Measurements from ENCODE around the gene THBS2.

Gene THBS2

DNA sequence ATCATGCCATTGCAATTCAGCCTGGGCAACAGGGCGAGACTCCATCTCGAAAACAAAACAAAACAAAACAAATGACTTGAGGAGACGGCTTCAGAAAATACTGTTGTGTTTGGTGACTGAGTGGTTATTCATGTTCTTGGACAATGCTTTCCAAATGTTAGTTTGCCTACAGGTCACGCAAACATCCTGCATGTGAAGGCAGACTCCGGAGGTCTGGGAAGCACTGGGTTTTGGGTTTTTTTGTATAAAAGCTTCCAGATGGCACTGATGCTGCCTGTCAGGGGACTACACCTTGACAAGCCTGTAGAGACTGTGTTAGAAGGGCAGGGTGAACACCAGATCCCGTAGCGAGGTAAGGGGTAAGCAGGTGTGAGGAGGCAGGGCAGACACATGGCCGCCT is 81.7 kb downstream of the THBS2 start:
- H3K4me3 ChIP-seq (replicated peaks; ENCODE audit: low read depth, low read length) = no peak overlapping the region
- peak; percentile 55 for DNase-seq (ENCODE audit: low read depth)
- TF ChIP-seq, protein P1, sequence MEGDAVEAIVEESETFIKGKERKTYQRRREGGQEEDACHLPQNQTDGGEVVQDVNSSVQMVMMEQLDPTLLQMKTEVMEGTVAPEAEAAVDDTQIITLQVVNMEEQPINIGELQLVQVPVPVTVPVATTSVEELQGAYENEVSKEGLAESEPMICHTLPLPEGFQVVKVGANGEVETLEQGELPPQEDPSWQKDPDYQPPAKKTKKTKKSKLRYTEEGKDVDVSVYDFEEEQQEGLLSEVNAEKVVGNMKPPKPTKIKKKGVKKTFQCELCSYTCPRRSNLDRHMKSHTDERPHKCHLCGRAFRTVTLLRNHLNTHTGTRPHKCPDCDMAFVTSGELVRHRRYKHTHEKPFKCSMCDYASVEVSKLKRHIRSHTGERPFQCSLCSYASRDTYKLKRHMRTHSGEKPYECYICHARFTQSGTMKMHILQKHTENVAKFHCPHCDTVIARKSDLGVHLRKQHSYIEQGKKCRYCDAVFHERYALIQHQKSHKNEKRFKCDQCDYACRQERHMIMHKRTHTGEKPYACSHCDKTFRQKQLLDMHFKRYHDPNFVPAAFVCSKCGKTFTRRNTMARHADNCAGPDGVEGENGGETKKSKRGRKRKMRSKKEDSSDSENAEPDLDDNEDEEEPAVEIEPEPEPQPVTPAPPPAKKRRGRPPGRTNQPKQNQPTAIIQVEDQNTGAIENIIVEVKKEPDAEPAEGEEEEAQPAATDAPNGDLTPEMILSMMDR (IDR thresholded peaks at IDR 0.05; ENCODE audit: low read length, missing control alignments) = no peak

DNA sequence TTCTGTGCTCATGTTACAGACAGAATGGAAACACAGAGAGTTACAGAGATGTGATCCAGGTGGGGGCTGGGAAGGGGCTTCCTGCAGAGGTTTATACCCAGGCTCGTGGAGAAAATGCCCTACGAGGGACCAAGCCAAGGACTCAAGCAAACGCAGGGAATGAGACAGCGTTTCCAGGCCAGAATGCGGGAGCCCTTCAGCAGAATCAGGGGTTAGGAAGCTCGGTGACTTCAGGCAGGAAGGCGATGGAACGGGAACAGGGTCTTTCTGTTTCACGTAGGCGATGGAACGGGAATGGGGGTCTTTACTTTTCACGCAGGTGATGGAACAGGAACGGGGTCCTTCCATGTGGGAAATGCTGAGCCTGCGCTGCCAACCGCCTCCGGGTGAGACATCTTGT is 82.6 kb downstream of the THBS2 start:
- TF ChIP-seq, protein P1 (IDR thresholded peaks at IDR 0.05; ENCODE audit: low read length, missing control alignments) = no peak
- no peak for DNase-seq (ENCODE audit: low read depth)
- no peak overlapping the region for H3K4me3 ChIP-seq (replicated peaks; ENCODE audit: low read depth, low read length)

DNA sequence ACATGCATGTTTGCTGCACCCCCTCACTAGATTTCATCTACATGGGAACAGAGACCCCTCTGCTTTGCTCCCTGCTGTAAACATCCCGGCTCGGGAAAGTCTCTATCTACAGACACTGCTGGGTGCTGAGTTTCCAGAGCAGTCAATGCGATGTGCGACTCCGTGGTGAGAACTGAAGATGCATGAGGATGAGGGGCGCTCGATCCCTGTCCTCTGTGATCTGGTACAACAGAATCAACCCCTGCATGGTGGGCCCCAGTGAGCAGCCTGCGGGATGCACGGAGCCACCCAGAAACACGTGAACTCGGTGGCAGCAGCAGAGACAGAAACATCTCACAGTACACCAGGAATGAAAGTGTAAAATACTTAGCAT is 83.1 kb downstream of the THBS2 start:
- H3K4me3 ChIP-seq (replicated peaks; ENCODE audit: low read depth, low read length) = no peak overlapping the region
- TF ChIP-seq, protein P1 (IDR thresholded peaks at IDR 0.05; ENCODE audit: low read length, missing control alignments) = no peak
- no peak for DNase-seq (ENCODE audit: low read depth)

DNA sequence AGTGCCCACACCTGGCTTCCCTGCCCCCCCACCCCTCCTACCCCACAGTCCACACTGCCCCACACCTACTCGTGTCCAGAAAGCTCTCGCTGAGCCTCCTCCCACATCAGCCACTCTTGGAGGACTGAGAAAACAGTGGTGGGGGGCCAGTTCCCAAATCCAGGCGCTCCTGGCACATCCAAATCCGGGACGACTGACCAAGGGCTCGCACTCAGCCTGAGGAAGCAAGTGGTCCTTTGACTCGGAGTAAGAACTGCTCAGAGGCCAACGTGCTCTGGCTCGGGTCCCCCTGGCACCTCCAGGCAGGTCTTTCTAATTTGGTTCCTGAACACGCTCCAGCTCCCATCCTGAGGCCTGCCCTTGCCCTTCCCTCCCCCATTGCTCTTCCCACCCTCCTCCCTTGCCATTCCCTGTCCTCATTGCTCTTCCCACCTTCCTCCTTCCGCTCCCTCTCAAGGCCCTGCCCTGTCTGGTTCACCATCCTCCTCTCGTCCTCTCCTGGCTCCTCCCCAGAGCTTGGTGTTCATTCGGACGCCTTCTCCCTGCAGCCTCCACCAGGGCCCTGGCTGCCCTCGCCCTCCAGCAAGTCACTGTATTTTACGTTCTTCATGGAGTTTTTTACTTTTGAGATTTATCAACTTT is 83.6 kb downstream of the THBS2 start:
- DNase-seq (ENCODE audit: low read depth) = no peak
- H3K4me3 ChIP-seq (replicated peaks; ENCODE audit: low read depth, low read length) = no peak overlapping the region

DNA sequence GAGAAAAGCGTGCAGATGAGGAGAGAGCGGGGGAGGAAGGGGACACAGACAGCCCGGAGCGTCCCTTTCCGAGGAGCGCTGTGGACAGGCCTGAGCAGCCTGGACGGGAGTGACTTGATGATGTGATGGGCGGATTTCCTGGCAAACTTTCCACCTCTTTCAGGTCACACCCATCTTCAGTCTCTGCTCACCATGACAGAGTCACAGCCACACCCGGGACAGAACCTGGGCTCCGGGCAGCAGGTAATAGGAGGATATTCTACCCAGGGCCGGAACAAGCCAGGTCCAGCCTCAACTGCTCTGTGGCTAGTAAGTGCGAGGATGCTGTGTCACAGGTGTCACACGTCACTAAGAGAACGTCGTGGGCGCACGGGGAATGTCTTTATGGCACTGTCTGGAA is 84.3 kb downstream of the THBS2 start:
- TF ChIP-seq, protein P1 (IDR thresholded peaks at IDR 0.05; ENCODE audit: low read length, missing control alignments) = no peak
- no peak overlapping the region for H3K4me3 ChIP-seq (replicated peaks; ENCODE audit: low read depth, low read length)
- DNase-seq (ENCODE audit: low read depth) = peak; percentile 56

More for the DNA sequence above, 83.6 kb downstream of the THBS2 start:
- TF ChIP-seq, protein P1 (IDR thresholded peaks at IDR 0.05; ENCODE audit: low read length, missing control alignments) = no peak

DNA sequence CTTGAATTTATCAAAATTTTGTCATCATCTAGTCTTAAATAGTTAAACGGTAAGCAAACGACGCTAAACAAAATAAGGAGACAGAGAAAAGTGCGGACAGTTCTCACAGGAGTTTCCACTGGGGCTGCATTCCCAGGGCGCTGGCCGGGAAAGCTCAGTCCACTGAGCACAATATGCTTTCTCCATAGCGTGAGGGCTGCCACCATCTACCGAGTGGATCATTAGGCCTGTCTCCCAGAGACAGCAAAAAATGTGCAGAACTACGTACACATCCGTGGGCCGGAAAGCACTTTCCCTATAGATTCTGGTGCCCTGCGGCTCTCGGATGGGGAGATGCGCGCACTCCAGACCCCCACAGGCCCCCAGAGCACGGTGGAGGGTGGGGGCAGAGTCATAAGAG is 84.9 kb downstream of the THBS2 start:
- DNase-seq (ENCODE audit: low read depth) = peak; percentile 61
- no peak overlapping the region for H3K4me3 ChIP-seq (replicated peaks; ENCODE audit: low read depth, low read length)
- TF ChIP-seq, protein P1 (IDR thresholded peaks at IDR 0.05; ENCODE audit: low read length, missing control alignments) = no peak

DNA sequence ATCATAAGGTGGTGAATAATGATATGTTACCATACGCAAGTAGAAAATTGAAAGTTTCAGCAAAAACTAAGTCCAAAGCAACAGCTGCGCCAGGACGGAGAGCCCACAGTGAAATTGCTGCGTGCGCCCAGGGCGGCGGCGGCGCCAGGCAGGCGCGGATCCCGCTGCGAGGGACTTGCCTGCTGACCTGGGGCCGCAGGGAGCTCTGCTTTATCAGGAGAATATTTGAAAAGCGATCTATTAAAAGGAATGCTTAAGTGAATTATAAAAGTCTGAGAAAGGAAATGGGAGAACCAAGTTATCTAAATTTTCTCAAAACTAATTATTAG is 85.4 kb downstream of the THBS2 start:
- no peak for DNase-seq (ENCODE audit: low read depth)
- no peak overlapping the region for H3K4me3 ChIP-seq (replicated peaks; ENCODE audit: low read depth, low read length)
- TF ChIP-seq, protein P1 (IDR thresholded peaks at IDR 0.05; ENCODE audit: low read length, missing control alignments) = no peak

All from fibroblast of pulmonary artery (primary cell).